ENCODE results near the gene ADCY5.

Gene ADCY5

GRCh38 chr3:123424999-123425712 is 23.7 kb downstream of the ADCY5 start:
- no peak for DNase-seq

- no peak for DNase-seq
These were observed 24.4 kb downstream of the ADCY5 start for GRCh38 chr3:123424321-123424998.

DNA sequence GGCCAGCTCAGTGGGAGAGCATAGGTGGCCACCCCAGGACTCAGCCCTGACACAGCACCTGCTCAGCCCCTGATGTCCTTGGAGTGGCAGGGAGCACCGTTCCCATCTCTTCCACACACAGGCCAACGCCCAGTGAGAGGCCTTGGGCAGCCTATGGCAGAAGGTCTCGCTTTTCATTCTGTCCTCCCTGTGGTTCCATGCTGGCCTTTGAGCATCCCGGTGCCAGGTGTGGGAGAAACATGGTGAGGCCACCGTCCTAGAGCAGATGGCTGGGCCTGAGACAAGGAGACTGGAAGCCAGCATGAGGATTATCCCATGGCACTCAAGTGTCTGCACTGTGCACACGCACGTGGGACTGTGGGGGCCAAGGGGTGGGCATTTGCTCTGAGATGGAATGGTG is 25.1 kb downstream of the ADCY5 start:
- no peak for DNase-seq

DNA sequence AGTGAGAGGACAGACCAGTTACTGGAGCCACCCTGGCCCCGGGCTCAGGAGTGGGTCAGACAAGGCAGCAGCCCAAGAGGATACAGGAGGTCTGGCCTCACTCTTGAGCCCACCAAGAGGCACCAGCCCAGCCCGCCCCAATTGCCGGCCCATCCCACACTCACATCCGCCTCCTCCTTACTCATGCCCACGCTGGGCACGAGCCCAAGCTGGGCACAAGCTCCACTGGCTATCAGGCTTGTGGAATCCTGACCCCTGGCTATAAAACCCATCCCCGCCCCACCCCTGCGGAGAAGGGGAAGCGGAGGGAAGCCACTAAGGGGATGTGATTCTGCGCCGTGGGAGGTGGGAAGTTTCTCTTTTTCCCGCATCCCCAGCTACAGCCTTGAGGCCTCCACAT is 25.9 kb downstream of the ADCY5 start:
- DNase-seq: no peak

DNA sequence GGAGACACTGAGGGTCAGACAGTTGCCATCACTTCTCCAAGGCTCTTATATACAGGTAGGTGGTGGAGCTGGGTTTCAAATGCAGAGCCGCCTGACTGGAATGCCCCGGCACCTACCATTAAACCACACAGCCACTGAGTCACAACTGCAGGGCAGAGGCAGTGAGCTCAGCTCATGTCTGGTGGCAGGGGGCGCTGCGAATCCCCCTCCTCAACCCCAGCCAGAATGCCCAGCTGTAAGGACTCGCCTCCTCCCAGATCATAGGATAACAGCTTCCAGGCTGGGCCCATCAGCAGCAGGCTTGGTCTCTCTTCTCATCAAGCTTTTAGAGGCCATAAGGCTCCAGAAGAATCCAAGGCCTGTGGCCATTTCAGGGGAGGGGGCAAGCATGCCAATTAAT is 26.4 kb downstream of the ADCY5 start:
- no peak for DNase-seq

DNA sequence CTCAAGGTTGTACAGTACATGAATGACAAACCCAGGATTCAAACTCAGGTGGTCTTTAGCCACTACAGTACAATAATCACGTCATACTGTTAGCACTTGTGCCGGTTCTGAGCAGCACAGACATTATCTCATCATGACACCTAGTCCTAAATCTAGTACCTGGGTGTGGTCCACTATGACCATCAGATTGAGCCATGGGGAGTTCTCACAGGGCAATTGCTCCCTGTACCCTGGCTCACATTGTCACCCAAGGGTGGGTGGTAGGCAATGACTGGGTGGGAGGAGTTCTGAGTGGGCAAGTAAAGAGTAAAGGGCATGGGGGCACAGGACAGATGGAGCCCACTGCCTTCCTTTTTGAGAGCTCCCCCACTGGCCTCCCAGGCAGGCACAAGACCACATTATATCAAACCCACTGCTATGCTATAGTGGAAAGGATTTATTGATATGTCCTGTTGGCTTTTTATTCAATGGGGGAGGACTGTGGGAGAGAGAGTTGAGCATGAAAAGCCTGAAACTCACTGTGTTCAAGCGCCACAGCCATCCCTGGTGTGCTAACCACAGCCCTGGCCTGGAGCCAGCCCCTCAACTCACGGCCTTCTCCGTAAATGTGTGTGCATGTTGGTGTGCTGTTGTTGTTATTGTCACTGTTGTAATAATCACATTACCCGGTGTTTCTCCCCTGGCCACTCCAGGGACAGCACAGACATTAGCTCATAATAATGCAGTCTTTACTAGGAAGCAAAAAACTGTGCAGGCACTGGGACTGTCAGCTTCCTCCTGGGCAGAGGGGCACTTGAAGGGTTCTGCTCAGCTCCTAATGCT is 27.3 kb downstream of the ADCY5 start:
- no peak for DNase-seq

DNA sequence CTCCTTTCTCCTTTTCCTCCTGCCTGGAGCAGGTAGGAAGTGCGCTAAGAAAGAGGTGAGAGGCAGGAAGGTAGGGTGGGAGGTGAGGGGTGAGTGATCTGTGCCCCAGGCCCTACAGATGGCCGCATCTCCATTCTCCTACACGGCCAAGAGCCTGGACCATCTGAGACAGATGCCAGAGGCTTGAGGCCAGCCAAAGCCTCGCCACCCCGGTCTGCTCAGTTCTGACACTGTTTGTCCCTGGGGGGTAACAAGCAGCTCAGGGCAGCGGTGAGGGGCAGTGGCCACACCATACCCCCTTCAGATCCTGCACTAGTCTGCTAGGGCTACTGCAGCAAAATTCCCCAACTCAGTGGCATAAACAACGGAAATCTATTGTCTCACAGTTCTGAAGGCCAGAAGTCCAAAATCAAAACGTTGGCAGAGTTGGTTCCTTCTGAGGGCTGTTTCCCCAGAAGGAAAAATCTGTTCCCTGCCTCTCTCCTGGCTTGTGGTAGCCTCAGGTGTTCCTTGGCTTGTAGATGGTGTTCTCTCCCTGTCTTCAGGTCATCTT is 28.4 kb downstream of the ADCY5 start:
- DNase-seq: no peak

DNA sequence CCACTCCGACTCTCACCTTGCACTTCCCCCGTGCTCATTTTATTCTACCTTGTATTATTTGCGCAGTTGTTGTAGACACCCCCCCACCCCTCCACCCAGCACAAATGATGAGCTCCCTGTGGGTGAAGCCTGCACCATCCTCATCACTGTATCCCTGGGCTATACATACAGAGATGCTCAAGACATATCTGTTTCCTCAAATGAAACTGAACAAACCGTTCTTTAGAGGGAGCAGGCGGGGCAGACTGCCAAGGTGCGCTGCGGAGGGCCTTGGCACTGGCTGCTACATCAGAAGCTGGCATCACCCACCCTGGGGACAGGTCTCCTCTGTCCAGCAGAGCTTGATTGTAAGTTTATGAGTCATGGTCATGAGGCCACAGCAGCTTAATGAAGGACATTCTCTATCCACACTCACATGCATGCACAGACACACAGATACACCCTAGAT is 29.0 kb downstream of the ADCY5 start:
- DNase-seq: no peak

- no peak for DNase-seq
These were observed 29.6 kb downstream of the ADCY5 start for GRCh38 chr3:123419181-123419849.

DNA sequence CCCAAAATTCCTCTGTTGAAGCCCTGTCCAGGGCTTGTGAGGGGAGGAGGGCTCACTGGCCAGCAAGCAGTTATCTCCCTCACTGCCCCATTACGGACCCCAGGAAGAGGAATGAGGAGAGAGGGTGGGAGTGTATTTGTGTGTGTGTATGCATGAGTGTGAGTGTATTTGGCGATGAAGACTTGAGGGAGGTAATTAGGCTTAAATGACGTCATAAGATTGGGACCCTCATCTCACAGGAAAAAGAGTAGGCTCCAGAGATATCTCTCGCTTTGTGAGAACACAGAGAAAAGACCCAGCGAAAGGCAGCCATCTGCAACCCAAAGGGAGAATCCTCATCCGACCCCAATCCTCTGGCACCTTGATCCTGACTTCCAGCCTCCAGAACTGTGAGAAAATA is 32.2 kb downstream of the ADCY5 start:
- DNase-seq: no peak

GRCh38 chr3:123416173-123416572 is 32.7 kb downstream of the ADCY5 start:
- no peak for DNase-seq

DNA sequence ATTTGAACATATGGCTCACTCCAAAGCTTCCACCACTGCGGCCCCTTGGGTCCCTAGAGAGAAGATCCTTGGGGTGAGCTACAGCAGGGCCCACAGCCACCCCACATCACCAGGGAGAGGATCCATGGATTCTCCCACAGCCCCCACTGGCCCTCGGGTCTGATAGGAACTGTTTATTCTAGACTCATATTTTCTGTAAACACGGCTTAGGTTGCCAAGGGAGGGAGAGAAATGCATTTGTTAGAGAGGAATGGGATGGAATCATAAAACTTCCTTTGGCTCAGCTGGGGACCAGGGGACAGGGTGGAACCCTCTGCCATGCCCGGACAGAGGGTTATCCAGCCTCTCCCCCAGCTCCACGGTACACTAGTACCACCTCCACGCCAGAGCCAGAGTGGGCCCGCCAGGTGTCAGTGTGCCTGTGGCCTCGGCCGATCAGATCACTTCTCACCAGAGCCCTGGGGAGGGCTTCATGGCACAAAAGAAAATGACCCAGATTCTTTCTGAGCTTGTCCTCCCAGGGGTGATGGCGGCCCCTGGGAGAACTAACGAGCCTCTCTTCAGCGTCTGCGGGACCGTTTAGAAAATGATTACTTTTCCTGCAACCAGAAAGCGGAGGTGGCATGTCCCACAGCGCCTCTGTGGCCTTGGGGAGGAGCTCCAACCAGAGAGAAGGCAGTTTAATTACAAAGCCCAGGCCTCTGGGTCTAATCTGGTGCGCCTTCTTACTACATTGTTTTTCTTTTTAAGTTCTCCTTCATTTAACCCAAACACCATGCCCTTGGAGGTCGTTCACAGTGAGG is 33.7 kb downstream of the ADCY5 start:
- DNase-seq: no peak

GRCh38 chr3:123412811-123413604 is 35.9 kb downstream of the ADCY5 start:
- no peak for DNase-seq

DNA sequence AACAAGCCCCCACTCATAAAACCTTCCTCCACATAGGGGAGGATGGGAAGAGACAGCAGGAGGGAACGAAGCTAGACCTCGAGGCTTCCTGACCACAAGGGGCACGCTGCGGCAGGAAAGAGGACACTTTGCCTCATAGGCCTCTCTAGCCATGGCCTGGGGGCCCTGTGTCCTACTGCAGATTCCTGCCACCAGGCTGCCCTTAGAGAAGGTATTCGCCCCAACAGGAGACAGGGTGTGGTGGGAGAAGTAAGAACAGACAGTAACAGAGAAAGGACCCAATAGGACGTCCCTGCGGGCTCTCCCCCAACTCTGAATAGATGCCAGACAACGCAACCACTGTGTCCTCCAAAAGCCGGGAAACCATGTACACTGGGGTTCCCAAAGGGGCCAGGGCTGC is 36.8 kb downstream of the ADCY5 start:
- DNase-seq: no peak

GRCh38 chr3:123411340-123412040 is 37.4 kb downstream of the ADCY5 start:
- no peak for DNase-seq

- DNase-seq: no peak
These were observed 38.8 kb downstream of the ADCY5 start for GRCh38 chr3:123410149-123410515.

DNA sequence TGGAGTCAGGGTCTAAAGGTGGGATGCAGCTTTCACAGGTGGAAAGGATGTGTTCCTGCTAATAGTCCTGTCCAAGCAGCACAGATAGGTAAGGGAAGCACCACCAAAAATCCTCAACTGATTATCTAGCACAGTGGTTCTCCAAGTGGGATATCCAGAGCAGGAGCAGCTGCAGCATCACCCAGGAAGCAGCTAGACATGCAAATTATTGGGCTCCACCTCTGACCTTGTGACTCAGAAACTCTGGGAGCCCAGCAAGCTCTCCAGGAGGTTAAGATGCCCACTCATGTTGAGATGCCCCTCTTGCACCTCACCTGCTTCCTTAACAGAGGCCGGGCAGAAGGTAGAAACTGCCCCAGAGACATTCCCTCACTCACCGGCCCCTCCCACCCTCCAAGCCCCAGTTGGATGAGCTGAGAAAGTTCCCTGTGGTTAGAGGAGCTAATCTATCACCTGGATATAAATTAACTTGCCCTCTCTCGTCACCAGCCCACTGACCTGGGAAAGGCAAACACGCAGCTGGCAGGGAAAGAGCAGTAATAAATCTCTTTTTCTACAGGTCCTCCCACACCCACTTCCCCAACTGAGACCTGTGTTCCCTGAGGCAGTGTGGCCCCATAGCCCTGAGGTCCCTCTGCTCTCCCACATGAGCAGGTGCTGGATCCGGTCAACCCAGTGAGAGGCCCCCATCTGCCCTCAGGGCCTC is 39.3 kb downstream of the ADCY5 start:
- DNase-seq: no peak

DNA sequence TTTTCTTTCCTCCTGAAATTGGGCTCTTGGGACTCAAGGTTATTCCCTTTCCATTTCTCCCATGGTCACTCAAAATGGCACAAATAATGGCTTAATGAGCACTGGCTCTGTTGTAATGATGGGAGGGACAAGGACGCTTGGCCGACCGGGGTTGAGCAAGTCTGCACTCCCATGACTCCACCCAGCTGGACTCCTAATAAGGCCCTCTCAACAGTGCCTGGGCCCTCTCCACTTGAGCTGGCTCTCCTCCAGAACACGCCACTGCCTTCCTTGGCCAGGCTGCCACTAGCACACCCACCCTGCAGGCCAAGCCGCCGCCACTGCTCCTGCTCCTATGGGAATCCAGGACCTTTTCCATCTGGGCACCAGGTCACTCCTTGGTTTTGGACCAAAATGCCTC is 42.3 kb downstream of the ADCY5 start:
- DNase-seq: no peak

DNA sequence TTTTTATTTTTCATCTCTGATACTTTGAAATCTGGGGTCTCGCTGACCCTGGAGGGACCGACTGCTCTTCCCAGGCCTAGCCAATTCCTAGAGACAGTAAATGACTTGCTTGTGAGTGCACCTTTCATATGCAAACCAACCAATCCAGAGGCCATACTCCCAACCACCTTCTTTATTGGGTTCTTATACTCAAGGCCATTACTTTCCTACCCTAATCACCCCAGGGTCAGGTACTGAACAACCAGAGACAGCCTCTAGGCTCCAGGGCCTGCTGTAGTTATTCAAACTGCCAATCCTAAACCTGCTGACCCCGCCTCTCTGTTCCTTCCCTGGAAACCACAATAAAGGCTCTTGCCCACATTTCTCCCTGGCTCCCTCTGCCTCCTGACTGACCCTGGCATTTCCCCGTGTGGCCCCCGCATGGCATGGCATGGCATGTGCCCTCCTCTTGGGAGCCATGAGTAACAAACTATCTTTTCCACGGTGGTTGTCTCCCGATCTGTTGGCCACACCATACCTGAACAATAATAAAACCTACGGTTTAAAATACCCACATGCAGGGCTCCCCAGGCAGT is 42.9 kb downstream of the ADCY5 start:
- no peak for DNase-seq

- no peak for DNase-seq
These were observed 43.9 kb downstream of the ADCY5 start for GRCh38 chr3:123405021-123405420.
